Measurements from ENCODE around the gene UCKL1. TPM values are rescaled to one million over a fixed set of nuclear protein-coding genes. Genes with fewer than 3 reads are reported as not detected.

The UCKL1 gene
- total RNA-seq (2022; extraction: Qiagen RNA extraction) = 22.7 to 40.0 TPM (median 33.2 TPM) in 5 replicates

GRCh38 chr20:63955827-63956663, at the start of gene UCKL1:
Gene UCKL1, minus strand, starts transcription at chr20:63956416. Its CDS starts 44 bp downstream, at chr20:63956372.

DNA sequence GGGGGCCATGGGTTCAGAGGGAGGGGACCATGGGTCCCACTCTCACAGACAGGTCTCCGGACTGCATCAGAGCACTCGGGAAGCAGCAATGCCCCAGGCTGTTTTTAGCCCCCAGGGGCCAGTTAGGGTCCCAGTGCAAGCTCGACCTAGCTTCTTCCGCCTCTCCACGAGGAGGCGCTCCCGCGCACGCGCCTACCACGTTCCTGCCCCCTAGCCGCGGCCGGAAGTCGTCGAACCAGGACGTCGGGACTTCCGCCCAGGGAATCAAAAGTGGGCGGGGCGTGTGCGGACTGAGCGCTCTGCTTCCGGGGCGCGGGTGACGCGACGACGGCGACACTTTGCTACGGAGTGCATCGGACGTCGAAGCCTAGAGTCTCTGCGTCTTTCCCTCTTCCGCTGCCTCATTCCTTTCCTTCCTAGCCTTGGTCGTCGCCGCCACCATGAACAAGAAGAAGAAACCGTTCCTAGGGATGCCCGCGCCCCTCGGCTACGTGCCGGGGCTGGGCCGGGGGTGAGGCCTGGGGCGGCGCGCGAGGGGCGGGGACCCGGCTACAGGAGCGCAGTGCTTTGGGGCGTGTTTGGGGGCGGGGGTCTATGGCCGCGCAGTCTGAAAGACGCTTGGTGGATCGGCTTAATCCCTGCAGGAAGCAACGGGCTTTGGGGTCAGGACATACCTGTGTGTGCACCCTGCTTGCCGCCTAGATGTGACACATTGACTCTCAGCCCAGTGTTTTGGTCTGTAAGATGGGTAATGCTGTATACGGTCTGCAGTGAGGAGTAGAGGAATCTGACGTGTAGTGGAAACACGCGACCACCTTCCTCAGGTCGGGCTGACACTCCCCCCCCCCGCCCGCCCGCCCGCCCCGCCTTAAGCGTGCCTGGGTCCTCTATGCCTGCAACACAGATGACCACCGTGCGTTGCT, 24.9 kb upstream of the UCKL1 start, which contains the start of gene PRPF6:
Gene PRPF6 (plus strand): TSS at position 327 of the 923 bp plus-strand sequence. CDS start 114 bp downstream, at position 441.

DNA sequence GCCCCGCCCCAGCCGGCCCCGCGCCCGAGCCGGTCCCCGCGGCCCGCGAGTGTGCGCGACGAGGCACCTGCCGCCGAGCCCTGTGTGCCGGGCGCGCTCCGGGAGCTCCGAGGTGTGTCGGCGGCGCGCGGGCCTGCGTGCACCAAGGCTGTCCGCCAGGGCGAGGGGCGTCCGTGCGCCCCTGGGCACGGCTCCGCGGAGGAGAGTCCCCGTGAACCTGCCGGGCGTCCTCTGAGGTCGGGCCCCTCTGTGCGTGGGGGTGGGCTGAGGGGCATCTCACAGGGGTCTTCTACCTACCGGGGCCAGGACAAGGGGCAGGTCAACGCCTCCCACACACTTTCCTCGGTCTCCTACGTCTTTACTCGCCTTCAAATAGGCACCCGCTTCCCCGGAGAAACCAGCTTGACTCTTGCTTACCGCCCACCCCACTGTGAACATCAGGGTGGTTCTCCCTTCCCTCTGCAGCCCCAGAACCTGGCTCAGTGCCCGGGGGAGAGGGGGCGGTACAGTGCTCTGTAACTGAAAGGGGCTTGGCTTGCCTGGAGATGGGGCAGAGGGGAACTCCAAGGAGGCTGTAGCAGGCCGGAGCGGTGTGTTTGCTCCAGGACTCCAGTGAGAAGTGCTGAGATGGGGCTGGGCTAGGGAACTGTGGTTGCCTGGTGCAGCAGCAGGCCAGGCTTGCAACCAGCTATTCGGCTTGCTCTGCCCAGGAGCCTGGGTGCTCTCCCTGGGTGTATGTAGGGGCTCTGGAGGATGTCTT, 23.5 kb upstream of the UCKL1 start, which contains the start of gene SAMD10:
Gene SAMD10 (minus strand): TSS at position 86 of the 760 bp plus-strand sequence. CDS start 175 bp downstream, outside the sequence.

GRCh38 chr20:63969838-63970713, 13.9 kb upstream of the UCKL1 start, which contains the start of gene ZNF512B:
Gene ZNF512B, minus strand, starts transcription at chr20:63969930. Its CDS starts 1,980 bp downstream, at chr20:63967950.

DNA sequence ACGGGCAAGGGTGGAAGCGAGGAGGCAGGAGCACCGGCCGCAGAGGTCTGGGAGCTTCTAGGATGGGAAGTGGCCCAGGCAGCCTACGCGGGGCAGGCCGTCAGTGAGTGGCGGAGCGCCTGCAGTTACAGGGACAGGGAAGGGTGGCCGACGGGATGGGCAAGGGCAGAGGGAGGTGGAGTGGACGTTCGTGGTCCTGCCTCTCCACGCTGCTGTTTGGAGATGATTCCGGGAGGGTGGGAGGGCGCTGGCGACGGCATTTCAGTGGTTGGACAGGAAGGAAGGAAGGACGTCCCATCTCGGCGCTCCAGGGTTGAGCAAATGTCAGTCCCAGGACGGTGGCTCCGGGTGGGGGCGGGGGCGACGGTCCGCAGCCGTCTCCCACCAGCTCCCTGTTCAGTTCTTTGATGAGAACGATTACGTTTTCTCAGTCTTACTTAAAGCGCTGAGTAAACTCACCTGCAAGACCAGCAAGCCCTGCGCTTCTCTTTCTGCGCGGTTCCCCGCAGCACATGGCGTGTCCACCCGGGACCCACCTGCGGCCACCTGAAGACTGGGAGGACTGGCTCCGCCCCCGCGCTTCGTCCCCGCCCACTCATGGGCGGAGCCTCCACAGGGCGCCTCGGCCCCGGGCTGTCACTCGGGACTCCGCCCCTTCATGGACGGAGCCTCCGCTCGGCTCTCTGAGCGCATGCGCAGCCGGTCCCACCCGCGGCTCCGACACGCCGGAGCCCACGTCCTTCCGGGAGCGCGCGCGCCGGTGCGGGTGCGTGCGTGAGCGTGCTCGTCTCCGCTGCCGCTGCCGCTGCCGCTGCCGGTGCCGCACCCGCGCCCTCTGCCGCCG, 61.6 kb downstream of the UCKL1 start, which contains the start of gene DNAJC5:
Gene DNAJC5 (plus strand): TSS at position 769 of the 844 bp plus-strand sequence. CDS start 33,220 bp downstream, outside the sequence.

Other genes starting within 250 kb of the UCKL1 start
- gene ARFRP1, start 248.4 kb downstream of the UCKL1 start, total RNA-seq (2022; extraction: Qiagen RNA extraction) = 29.1 to 43.6 TPM (median 39.1 TPM) in 5 replicates
- 22.2 to 32.0 TPM (median 28.6 TPM) in 5 replicates for gene ZGPAT, start 248.4 kb downstream of the UCKL1 start, total RNA-seq (2022; extraction: Qiagen RNA extraction)
- 4.0 to 12.2 TPM (median 10.7 TPM) in 5 replicates for gene LIME1, start 219.8 kb downstream of the UCKL1 start, total RNA-seq (2022; extraction: Qiagen RNA extraction)
- 57.2 to 111 TPM (median 97.3 TPM) in 5 replicates for gene SLC2A4RG, start 216.6 kb downstream of the UCKL1 start, total RNA-seq (2022; extraction: Qiagen RNA extraction)
- 0.66 to 0.99 TPM (median 0.84 TPM) in 5 replicates for gene ZBTB46, start 125.2 kb downstream of the UCKL1 start, total RNA-seq (2022; extraction: Qiagen RNA extraction)
- not detected in 5 replicates for gene ABHD16B, start 94.9 kb downstream of the UCKL1 start, total RNA-seq (2022; extraction: Qiagen RNA extraction)
- 125 to 137 TPM (median 132 TPM) in 5 replicates for gene TPD52L2, start 91.1 kb downstream of the UCKL1 start, total RNA-seq (2022; extraction: Qiagen RNA extraction)
- gene DNAJC5, start 61.3 kb downstream of the UCKL1 start, total RNA-seq (2022; extraction: Qiagen RNA extraction) = 24.0 to 32.2 TPM (median 30.1 TPM) in 5 replicates
- 8.5 to 13.9 TPM (median 13.1 TPM) in 5 replicates for gene ZNF512B, start 13.5 kb upstream of the UCKL1 start, total RNA-seq (2022; extraction: Qiagen RNA extraction)
- gene SAMD10, start 23.2 kb upstream of the UCKL1 start, total RNA-seq (2022; extraction: Qiagen RNA extraction) = 0.05 TPM in 1 of 5 replicates, not detected in the others
- gene PRPF6, start 24.7 kb upstream of the UCKL1 start, total RNA-seq (2022; extraction: Qiagen RNA extraction) = 53.1 to 56.9 TPM (median 54.6 TPM) in 5 replicates
- gene C20orf204, start 79.8 kb upstream of the UCKL1 start, total RNA-seq (2022; extraction: Qiagen RNA extraction) = 0.20 to 0.62 TPM (median 0.50 TPM) in 5 replicates
- gene SOX18, start 93.2 kb upstream of the UCKL1 start, total RNA-seq (2022; extraction: Qiagen RNA extraction) = 1.1 to 2.4 TPM (median 2.0 TPM) in 5 replicates
- 30.5 to 48.7 TPM (median 46.9 TPM) in 5 replicates for gene TCEA2, start 106.8 kb upstream of the UCKL1 start, total RNA-seq (2022; extraction: Qiagen RNA extraction)
- gene RGS19, start 123.1 kb upstream of the UCKL1 start, total RNA-seq (2022; extraction: Qiagen RNA extraction) = 16.6 to 28.5 TPM (median 25.9 TPM) in 5 replicates
- gene OPRL1, start 123.7 kb upstream of the UCKL1 start, total RNA-seq (2022; extraction: Qiagen RNA extraction) = 0.52 to 0.80 TPM (median 0.54 TPM) in 5 replicates
- 0.82 to 1.7 TPM (median 1.3 TPM) in 5 replicates for gene LKAAEAR1, start 128.0 kb upstream of the UCKL1 start, total RNA-seq (2022; extraction: Qiagen RNA extraction)
- not detected in 5 replicates for gene NPBWR2, start 151.1 kb upstream of the UCKL1 start, total RNA-seq (2022; extraction: Qiagen RNA extraction)
- gene MYT1, start 208.0 kb upstream of the UCKL1 start, total RNA-seq (2022; extraction: Qiagen RNA extraction) = 0.03 to 0.30 TPM (median 0.10 TPM) in 5 replicates

Data from A549 treated with CORT108297 at 1 μM for 4 hours (cell line).